ENCODE data around the gene MYO1B. TPM values are rescaled to one million over a fixed set of nuclear protein-coding genes. Genes with fewer than 3 reads are reported as not detected.

MYO1B gene
- total and polyA plus RNA-seq, 2 of the 8 experiments (the other 6 are each of a cell fraction or from before 2014, with no cell fraction given), result 15.5 to 61.2 TPM

DNA sequence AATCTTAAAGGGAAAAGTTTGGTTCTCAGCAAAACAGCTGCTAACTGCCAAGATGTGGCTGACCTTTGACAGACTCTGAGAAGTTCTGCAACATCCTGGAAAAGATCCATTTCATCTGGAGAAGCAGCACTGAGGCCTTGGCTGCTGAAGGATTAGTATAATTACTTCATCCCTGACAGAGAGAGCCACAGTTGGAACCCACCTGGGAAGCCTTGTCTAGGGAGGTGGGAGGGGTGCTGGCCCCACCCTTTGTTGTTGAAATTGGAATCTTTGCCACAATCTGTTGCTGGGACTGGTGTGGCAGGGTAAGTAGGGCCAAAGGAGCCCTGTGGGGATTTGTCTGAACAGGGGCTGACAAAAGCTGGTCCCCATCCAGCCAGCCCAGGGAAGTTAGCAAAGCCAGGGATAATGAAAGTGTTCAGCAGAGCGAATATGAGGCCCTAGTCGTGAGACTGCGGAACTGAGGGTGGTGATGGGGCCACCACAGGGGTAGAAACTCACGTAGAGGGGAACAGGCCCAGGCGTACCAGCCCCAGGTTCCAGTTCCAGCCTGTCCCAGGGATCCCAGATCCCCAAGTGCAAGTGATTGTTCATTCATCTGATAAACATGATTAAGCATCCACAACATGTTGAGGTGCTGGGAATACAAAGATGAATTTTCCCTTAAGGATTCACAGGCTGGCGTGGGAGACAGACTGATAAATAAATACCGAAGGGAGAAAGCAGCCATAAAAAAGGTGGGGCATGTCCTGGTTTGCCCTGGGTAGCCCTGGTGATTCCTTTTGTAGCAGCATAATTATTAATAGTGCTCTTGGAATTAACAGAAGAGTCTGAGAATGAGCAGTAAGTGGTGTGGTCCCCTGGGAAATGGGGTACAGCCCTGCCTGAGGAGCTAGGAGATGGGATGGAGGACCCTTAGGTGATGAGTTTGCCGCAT is 60.0 kb downstream of the MYO1B start (continued):
- TF ChIP-seq YY1 (IDR thresholded peaks at IDR 0.05; ENCODE audit: low read depth, low read length), result no peak
- TF ChIP-seq ATF3 (IDR thresholded peaks at IDR 0.05; ENCODE audit: insufficient read depth, low read depth, low read length), result no peak
- TF ChIP-seq SP2 (IDR thresholded peaks at IDR 0.05; ENCODE audit: low read length), result no peak
- no peak for TF ChIP-seq SUZ12 (IDR thresholded peaks at IDR 0.05; ENCODE audit: low read length)
- no peak for TF ChIP-seq ASH2L (IDR thresholded peaks at IDR 0.05; ENCODE audit: low read length)
- TF ChIP-seq TEAD4 (IDR thresholded peaks at IDR 0.05; ENCODE audit: low read depth, low read length), result no peak
- TF ChIP-seq, protein P1, sequence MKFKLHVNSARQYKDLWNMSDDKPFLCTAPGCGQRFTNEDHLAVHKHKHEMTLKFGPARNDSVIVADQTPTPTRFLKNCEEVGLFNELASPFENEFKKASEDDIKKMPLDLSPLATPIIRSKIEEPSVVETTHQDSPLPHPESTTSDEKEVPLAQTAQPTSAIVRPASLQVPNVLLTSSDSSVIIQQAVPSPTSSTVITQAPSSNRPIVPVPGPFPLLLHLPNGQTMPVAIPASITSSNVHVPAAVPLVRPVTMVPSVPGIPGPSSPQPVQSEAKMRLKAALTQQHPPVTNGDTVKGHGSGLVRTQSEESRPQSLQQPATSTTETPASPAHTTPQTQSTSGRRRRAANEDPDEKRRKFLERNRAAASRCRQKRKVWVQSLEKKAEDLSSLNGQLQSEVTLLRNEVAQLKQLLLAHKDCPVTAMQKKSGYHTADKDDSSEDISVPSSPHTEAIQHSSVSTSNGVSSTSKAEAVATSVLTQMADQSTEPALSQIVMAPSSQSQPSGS (IDR thresholded peaks at IDR 0.05; ENCODE audit: low read length), result no peak

Data from H1 (cell line).